MG63 (cell line): ENCODE measurements around the gene SH2B2. TPM values are rescaled to one million over a fixed set of nuclear protein-coding genes. Genes with fewer than 3 reads are reported as not detected.
"Not testable (repeated sequence)": the region's sequence is repeated elsewhere in the genome, so short reads cannot be mapped to it uniquely, and the experiment has no call there.

Experiments used
- DNase-seq: peaks from one replicate; pipeline ENCODE4 v3.0.0-alpha.2; 2020
- H3K27me3 ChIP-seq: fragments of 250-450 bp; sonication (Bioruptor Pico); 2 replicates; pipeline ENCODE4 v1.5.1; 2020; ENCODE audit warnings: mild to moderate bottlenecking, moderate library complexity
- H3K36me3 ChIP-seq: fragments of 250-450 bp; sonication (Bioruptor Pico); 2 replicates; pipeline ENCODE4 v1.5.1; 2020; ENCODE audit warnings: mild to moderate bottlenecking, moderate library complexity
- H3K4me3 ChIP-seq: fragments of 250-450 bp; sonication (Bioruptor Pico); 2 replicates; pipeline ENCODE4 v1.5.1; 2020; ENCODE audit warnings: mild to moderate bottlenecking, moderate library complexity
- H3K9me3 ChIP-seq: fragments of 250-450 bp; sonication (Bioruptor Pico); 2 replicates; pipeline ENCODE4 v1.5.1; 2020; ENCODE audit warnings: mild to moderate bottlenecking, moderate library complexity
- total RNA-seq: library from RNA; depleted of rRNA; stranded (reverse); fragments of >200 nt; shearing (Covaris generic); gene quantifications from 2 replicates; pipeline ENCODE4 v1.2.3, GENCODE V29; 2014; ENCODE audit warnings: low replicate concordance; rRNA removed

The SH2B2 gene
- total RNA-seq, 1 experiment from 2014 or later: 0.40 TPM

- H3K27me3 ChIP-seq, H3K9me3 ChIP-seq, H3K4me3 ChIP-seq, H3K36me3 ChIP-seq, DNase-seq: not testable (repeated sequence)
Measured at GRCh38 chr7:102337420-102337819, 50.8 kb downstream of the SH2B2 start.

- not testable (repeated sequence) for H3K36me3 ChIP-seq, H3K27me3 ChIP-seq, DNase-seq
Measured at GRCh38 chr7:102340599-102341368, 54.1 kb downstream of the SH2B2 start.

GRCh38 chr7:102346983-102347382, 60.3 kb downstream of the SH2B2 start:
- not testable (repeated sequence) for H3K36me3 ChIP-seq, H3K4me3 ChIP-seq, DNase-seq

More at GRCh38 chr7:102340599-102341368, 54.1 kb downstream of the SH2B2 start:
- not testable (repeated sequence) for H3K4me3 ChIP-seq, H3K9me3 ChIP-seq

DNA sequence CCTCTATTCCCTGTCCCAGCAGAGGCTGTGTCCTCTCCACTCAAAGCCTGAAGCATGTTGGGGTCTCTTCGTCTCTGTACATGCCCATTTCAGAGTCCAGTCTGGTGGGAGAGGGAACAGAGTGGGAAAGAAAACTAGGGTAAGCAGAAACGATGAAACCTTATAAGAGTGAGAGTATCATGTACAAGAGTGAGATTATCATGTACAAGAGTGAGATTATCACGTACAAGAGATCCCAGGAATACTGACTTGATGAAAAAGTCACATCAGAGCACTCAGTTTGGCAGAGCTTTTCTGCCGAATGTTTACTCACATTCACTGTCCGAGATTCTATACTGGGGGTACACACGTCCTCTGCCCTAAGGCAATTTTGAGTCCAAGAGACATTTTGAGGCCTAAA, 69.7 kb downstream of the SH2B2 start, which contains the start of gene SPDYE6:
TSS of gene SPDYE6 (minus strand) at position 101 of the 400 bp plus-strand sequence. CDS start 421 bp downstream, outside the sequence.
- not testable (repeated sequence) for H3K36me3 ChIP-seq, H3K4me3 ChIP-seq, H3K27me3 ChIP-seq, H3K9me3 ChIP-seq, DNase-seq

More at GRCh38 chr7:102346983-102347382, 60.3 kb downstream of the SH2B2 start:
- not testable (repeated sequence) for H3K9me3 ChIP-seq, H3K27me3 ChIP-seq

- not testable (repeated sequence) for H3K36me3 ChIP-seq
Measured at GRCh38 chr7:102363549-102364393, 77.1 kb downstream of the SH2B2 start.

DNA sequence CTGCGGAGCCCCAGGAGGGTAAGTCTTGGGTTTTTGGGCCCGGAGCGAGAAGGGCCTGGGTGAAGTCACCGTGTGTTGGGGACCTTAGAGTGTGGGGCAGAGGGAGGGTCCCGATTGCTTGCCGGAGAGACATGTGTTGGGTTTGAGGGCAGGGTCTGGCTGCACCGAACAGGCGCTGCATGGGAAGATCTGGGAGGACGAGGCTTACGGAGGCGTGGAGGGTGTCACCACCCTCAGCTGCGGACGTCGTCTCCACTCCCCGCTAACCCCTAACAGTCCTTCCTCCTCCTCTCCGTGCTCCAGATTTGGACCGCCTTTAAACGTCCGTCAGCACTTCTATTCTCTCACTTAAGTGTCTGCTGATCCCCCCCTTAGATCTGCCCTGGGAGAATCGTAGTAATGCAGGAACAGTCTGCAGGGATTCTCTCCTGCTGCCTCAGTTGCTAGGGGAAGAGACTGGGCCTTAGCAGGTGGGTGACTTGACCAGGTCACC, 77.8 kb downstream of the SH2B2 start:
- not testable (repeated sequence) for H3K9me3 ChIP-seq, H3K27me3 ChIP-seq, H3K36me3 ChIP-seq
- peak overlapping the region; percentile 68 for H3K4me3 ChIP-seq
- peak; percentile 0 for DNase-seq

More at GRCh38 chr7:102363549-102364393, 77.1 kb downstream of the SH2B2 start:
- peak; percentile 96 for DNase-seq
- not testable (repeated sequence) for H3K9me3 ChIP-seq, H3K27me3 ChIP-seq
- peak overlapping the region; percentile 68 for H3K4me3 ChIP-seq

DNA sequence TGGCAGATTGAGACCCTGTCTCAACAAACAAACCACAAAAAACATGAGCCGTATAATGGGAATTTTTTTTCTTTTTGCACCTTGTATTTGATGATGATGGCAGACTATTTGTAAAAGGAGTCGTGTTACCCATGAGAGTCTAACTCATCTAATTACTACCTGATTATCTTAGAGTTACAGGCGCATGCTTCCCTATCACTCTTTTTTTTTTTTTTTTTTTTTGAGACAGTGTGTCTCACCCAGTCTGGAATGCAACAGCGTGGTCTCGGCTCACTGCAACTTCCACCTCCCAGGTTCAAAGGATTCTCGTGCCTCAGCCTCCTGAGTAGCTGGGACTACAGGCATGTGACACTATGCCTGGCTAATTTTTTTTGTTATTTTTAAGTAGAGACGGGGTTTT, 78.7 kb downstream of the SH2B2 start:
- not testable (repeated sequence) for H3K36me3 ChIP-seq, DNase-seq, H3K9me3 ChIP-seq, H3K4me3 ChIP-seq, H3K27me3 ChIP-seq

GRCh38 chr7:102370038-102370437, 83.4 kb downstream of the SH2B2 start:
- not testable (repeated sequence) for H3K4me3 ChIP-seq, H3K9me3 ChIP-seq, H3K36me3 ChIP-seq, DNase-seq, H3K27me3 ChIP-seq

Other genes with a start within 250 kb of the SH2B2 start
- gene SPDYE6, start 69.6 kb downstream of the SH2B2 start, total RNA-seq: not detected in 2 replicates
- 7.6 and 16.2 TPM in 2 replicates for gene PRKRIP1, start 109.5 kb downstream of the SH2B2 start, total RNA-seq
- gene ORAI2, start 146.7 kb downstream of the SH2B2 start, total RNA-seq: 24.3 and 27.1 TPM in 2 replicates
- 10.8 and 17.1 TPM in 2 replicates for gene ALKBH4, start 178.0 kb downstream of the SH2B2 start, total RNA-seq
- gene LRWD1, start 178.1 kb downstream of the SH2B2 start, total RNA-seq: 19.6 and 29.7 TPM in 2 replicates
- 18.4 and 45.5 TPM in 2 replicates for gene POLR2J, start 192.1 kb downstream of the SH2B2 start, total RNA-seq
- gene RASA4B, start 230.9 kb downstream of the SH2B2 start, total RNA-seq: 0.12 and 1.7 TPM in 2 replicates